NCI-H2227 (cell line): Measurements from ENCODE around the gene KCNIP1.
"Not testable (repeated sequence)": the region's sequence is repeated elsewhere in the genome, so short reads cannot be mapped to it uniquely, and the experiment has no call there.

Source experiments
- DNase-seq: peaks from one replicate; lab custom pipeline; 2025; ENCODE audit not compliant: unreplicated experiment; lab: John Stamatoyannopoulos, UW

KCNIP1 gene

DNA sequence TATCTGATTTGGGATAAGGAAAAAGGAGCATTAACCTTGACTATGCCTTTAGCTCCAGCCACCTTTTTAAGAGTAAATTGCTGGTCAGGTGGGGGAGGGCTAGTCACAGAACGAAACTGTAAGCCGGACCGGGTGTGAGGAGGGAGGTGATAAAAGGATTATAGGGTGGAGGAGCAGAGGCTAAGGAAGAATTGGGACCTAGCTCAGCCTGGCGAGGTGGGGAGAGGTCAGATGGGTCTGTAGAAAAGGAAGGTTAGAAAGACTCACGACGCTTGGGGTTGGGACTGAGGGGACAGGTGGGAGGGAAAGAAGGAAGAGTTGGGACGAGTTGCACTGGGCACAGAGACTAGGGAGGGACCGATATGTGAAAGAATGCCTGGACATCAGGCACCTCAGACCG, 262.0 kb downstream of the KCNIP1 start:
- DNase-seq: not testable (repeated sequence)

DNA sequence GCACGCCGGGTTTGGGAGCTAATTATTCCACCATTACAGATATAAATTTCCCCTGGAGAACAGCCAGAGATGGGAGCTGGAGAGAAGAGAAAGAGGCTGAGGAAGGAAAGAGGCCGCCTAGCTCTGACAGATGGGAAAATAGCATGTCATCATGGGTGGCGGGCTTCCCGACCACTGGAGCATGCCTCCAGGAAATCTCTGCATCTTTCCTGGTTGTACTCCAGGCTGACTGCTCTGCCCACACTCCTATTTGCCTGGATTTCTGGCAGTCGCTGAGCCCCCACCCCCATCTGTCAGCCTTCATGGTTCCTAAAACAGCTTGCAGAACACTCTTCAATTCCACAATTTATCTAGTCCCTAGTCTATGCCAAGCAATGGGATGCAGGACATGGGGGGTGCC, 265.4 kb downstream of the KCNIP1 start:
- DNase-seq: no peak

DNA sequence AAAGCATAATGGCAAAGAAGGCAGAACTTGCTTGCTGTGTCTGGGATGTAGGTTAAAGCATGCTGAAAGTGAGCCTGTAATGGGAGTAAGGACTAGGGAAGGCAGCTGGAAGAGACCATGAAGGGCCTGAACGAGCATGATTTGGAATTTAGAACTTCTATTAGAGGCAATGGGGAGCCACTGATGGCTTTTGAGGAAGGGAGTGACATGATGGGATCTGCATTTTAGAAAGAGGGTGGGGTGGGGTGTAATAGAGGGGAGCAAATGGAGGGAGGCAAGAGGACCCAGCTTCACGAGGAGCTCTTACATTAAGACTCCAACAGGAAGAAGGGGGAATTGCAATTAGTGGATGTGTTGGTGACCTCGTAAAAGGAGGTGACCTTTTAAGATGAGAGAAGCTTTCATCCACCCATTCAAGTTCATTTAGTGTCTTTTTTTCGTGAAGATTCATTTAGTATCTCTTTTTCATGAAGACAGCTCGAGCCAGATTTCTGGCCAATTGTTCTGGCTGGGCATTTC, 266.1 kb downstream of the KCNIP1 start:
- DNase-seq: no peak

DNA sequence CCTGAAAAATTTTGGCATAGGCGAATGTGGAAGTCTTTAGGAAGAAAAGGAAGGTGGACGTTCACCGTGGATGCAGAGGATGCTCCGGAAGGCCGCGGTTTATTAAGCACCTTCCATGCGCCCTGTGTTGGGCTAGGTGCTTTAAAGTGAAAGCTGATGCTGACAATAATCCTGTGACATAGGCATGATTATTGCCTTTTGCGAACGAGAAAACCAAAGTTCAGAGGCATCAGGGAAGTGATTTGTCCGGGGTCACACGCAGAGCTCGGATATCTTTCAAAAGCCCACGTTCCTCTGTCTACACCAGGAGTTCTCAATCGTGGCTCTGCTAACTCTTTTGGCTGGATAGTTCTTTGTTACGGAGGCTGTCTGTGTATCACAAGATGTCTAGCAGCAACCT, 267.7 kb downstream of the KCNIP1 start:
- no peak for DNase-seq

DNA sequence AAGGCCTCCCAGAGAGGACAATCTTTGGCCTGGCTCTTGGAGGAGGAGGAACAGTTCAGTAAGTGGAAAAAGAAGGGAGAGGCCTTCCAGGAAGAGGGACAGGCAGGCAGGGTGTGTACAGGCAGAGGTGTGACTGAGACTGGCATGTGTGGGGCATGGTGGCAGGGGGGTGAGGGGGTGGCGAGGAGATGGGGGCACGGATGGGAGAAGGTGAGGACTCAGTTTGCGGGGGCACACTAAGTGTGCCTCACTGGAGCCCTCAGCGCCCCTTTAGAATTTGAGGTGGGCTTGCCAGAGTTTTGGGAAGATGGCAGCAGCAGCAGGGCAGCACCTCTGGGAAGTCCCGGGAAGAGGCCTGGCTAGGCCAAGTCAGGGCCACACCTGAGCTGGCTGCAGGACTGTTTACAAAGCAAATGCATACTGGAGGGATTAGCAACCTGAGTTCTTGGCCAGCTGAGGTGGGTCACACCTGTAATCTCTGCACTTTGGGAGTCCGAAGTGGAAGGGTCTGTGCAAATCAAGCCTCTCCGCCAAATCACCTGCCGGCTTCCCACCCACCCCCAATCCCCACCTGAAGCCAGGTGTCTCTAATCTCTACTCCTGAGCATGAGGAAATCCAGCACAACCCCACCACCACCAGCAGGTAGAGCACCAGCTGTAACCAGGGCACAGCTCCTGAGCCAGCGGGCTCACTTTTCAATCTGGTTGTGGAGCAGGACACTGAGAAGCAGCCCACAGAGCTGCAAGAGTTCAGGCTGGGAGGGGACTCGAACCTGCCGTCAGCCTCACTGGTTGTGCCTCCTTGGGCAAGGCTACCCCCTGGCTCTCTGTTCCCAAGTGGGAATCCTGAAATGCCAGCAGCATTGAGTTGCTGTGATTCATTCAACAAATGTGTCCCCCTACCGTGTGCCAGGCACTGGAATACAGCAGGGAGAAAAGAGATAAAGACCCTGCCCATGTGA, 269.5 kb downstream of the KCNIP1 start:
- DNase-seq: no peak

DNA sequence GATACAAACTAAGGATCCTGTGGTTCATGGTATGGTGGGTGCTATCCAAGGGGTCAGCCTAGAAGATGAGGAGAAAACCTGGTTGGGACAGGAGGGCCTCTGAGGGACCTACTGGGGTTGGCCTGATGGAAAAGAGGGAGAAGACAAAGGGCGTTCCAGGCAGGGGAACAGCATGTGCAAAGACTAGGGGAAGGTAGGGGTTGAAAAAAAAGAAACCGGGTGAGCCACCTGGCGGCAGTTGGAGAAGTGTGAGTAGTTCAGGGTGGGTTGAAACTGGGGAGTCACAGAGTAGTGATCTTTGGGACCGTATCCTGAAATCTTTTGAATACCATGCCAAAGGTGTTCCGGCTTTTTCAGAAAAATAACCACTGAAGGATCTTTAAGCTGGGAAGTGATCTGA, 271.0 kb downstream of the KCNIP1 start:
- no peak for DNase-seq

DNA sequence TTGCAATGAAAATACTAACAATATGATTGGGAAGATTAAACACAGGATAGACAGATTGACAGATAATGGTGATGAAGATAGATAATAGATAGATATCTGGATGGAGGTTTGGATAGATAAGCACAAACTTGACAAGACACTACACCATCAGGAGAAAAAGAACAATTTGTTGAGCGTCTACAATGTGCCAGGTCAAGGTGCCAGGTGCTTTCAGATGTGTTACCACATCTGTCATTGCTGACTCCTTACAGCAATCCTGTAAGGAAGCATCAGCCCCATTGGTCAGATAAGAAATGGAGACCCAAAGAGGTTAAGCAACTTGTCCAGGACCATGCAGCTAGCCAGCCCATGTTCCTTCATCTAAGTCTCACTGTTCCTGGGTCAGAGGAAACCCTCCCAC, 278.1 kb downstream of the KCNIP1 start:
- no peak for DNase-seq

DNA sequence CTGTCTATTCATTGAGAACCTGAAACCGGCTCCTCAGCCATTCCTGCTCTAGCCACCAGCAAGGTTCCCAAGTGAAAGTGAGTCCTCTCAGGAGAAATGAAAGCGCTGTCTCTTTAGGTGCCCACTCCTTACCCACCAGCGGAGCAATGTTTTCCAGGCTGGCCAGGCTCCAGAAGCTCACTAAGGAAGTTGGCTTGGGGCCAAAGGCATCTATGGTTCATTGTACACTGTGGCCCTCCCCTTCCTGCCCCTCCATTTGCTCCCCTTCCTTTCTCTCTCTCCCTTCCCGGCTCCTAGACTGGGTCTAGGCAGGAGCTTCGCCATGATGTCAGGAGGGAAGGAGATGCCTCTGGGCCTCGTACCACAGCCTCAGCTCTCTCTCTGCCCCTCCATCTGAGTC, 278.6 kb downstream of the KCNIP1 start:
- DNase-seq: no peak

DNA sequence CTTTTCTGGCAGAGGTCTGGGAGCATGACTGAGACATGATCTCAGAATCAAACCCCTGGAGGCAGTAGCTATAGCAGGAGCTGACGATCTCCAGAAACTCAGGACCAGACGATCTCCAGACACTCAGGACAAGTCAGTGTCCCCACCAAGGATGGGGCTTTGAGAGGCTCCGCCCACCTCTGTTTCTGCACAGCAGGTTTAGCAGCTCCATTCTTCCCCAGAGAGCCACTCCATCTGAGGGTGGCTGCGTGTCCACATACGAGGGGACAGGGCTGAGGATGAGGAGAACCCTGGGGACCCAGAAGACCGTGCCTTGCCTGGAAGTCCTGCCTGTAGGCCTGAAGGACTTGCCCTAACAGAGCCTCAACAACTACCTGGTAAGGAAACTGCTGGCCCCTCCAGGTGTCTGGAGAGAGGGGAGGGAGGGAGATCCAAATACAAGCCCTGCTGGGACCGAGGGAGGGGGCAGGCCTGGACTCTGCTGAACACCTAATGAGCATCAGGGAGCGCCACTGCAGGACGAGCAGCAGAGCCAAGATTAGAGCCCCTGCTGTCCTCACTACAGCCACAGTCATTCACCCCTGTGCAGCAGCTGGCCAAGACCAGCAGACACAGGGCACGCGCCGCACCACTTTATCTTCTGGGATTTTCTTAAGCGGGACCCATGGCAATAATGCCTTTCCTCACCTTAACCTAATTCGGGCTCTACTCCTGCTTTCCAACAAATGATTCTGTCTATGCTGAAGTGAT, 279.9 kb downstream of the KCNIP1 start, which contains the start of gene GABRP:
Gene GABRP, plus strand, starts transcription at position 228 of the 750 bp plus-strand sequence. CDS start 4,891 bp downstream, outside the sequence.
- DNase-seq: no peak

DNA sequence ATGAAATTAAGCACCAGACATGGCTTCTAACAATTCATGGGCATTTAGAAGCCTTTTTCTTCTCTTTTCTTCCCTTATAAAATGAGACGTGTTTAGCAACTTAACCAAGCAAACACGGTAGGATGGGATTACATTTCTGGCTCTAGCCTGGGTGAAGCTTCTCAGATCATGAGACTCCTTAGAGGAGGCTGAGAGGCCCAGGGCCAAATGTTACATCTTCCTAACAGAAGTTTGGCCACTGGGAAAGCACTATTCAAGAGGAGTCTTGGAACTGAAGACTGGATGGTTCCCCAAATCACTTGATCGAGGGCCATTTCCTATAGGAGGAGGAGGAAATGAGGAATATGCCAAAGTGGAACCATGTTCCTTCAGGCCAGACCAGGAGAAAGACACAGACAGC, 281.6 kb downstream of the KCNIP1 start:
- no peak for DNase-seq
